Natural killer cell (primary cell): ENCODE data around the gene ST3GAL5. TPM values are rescaled to one million over a fixed set of nuclear protein-coding genes. Genes with fewer than 3 reads are reported as not detected.
A peak's percentile ranks its signal among the peaks of the same experiment; 100 is the strongest.
"Not testable (repeated sequence)": the region's sequence is repeated elsewhere in the genome, so short reads cannot be mapped to it uniquely, and the experiment has no call there.

Experiments used
- ATAC-seq, 3 donors: fragments of 150-1000 bp in 2 of 3; fragments of 200-7000 bp in 1 of 3; cut with Tn5 transposase; 1 replicate in 1 of 3; 2 replicates in 2 of 3; pipeline ENCODE4 v1.10.0; 2021; ENCODE audit warnings: mild to moderate bottlenecking in 2 of 3, moderate library complexity in 2 of 3
- DNase-seq, 2 donors: peaks; one replicate each; pipeline versions ENCODE4 v3.0.0 to v3.0.0-alpha.2; 2013 to 2021; ENCODE audit warnings: mixed read lengths in 1 of 2
- H3K27ac ChIP-seq: one replicate; pipeline ENCODE4 v1.5.1; 2013; ENCODE audit warnings: mild to moderate bottlenecking, low read length
- H3K27me3 ChIP-seq: one replicate; pipeline ENCODE4 v1.6.1; 2013; ENCODE audit warnings: low read length; ENCODE audit not compliant: control insufficient read depth, insufficient read depth
- H3K36me3 ChIP-seq: one replicate; pipeline ENCODE4 v1.6.1; 2013; ENCODE audit warnings: low read length; ENCODE audit not compliant: control insufficient read depth, insufficient read depth
- H3K4me1 ChIP-seq: one replicate; pipeline ENCODE4 v1.6.1; 2013; ENCODE audit warnings: low read length; ENCODE audit not compliant: control insufficient read depth, insufficient read depth
- H3K4me3 ChIP-seq: one replicate; pipeline ENCODE4 v1.5.1; 2013; ENCODE audit warnings: low read length
- H3K9me3 ChIP-seq: one replicate; pipeline ENCODE4 v1.6.1; 2013; ENCODE audit warnings: low read length; ENCODE audit not compliant: control insufficient read depth, insufficient read depth
- H3K27ac Mint-ChIP-seq, 2 donors: one replicate each; pipeline ENCODE4 v1.8.0; 2022; ENCODE audit warnings: mild to moderate bottlenecking in 2 of 2, mixed read lengths in 2 of 2, moderate library complexity in 1 of 2
- H3K27me3 Mint-ChIP-seq, 2 donors: one replicate each; pipeline ENCODE4 v1.8.0; 2022; ENCODE audit warnings: low read depth in 2 of 2, mixed read lengths in 2 of 2
- H3K36me3 Mint-ChIP-seq: one replicate; pipeline ENCODE4 v1.8.0; 2022; ENCODE audit warnings: mixed read lengths
- H3K4me1 Mint-ChIP-seq, 2 donors: one replicate each; pipeline ENCODE4 v1.8.0; 2022; ENCODE audit warnings: mixed read lengths in 2 of 2
- H3K4me3 Mint-ChIP-seq: one replicate; pipeline ENCODE4 v1.8.0; 2022; ENCODE audit warnings: mild to moderate bottlenecking, moderate library complexity, mixed read lengths
- H3K9me3 Mint-ChIP-seq, 2 donors: one replicate each; pipeline ENCODE4 v1.8.0; 2022; ENCODE audit warnings: mixed read lengths in 2 of 2
- CTCF ChIP-seq: fragments of 200-600 bp; IDR thresholded peaks from one replicate; pipeline ENCODE4 v1.8.0; 2022; ENCODE audit warnings: antibody characterized with exemption
- WGBS: methylation state at CpG from one replicate; pipeline ENCODE4 v1.1.7; 2013; ENCODE audit warnings: missing lambda C conversion rate; ENCODE audit not compliant: insufficient coverage; 5-methylcytosine and 5-hydroxymethylcytosine counted together
- intact Hi-C: fragments of 100-400 bp; cut with micrococcal nuclease; formaldehyde crosslinking; loops from one replicate; pipeline ENCODE4 v1.14.2; 2022
- total RNA-seq, 4 donors: library from RNA; stranded (reverse); fragments of 120-200 nt in 1 of 4; gene quantifications; one replicate each; pipeline versions ENCODE4 v1.2.3 to v1.2.4, GENCODE V29; 2013 to 2022

ST3GAL5 gene
- total RNA-seq, 3 donors from 2014 or later (not counting 1 experiment from before 2014, with no cell fraction given), result 54.6 to 72.4 (median 66.1) TPM

DNA sequence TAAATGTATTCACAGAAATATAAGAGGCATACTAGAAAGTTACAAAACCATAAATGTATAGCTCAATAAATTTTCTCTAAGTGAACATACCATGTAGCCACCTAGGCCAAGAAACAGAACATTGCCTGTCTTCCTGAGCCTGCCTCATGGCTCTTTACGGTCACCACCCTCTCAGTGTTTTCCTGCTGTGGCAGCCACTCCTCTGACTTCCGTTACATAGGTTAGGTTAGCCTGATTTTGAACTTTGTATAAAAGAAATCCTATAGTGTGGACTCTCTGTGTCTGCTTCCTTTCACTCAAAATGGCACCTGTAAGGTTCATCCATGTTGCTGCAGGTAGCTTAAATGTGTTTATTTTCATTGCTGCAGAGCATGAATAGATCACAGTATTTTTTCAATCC is 11.6 kb upstream of the ST3GAL5 start:
- peaks cover 15% of the 10 kb centered on the region for H3K4me1 ChIP-seq
- H3K36me3 ChIP-seq, result peaks cover 3% of the 10 kb centered on the region
- H3K27ac ChIP-seq, result no peak overlapping the region
- Mint-ChIP-seq H3K36me3 (no peaks in the 10 kb centered on the region), H3K27me3 (no peaks in the 10 kb centered on the region), H3K27ac (peak overlapping the region; percentile 46 to 62), H3K4me3 (peak overlapping the region; percentile 3), H3K4me1 (peaks cover 14 to 30% of the 10 kb centered on the region in 2 donors), H3K9me3 (no peaks in the 10 kb centered on the region)
- WGBS, result 81% methylated on average over 2 of the region's 2 CpGs
- no peaks in the 10 kb centered on the region for H3K27me3 ChIP-seq
- no peaks in the 10 kb centered on the region for H3K9me3 ChIP-seq
- TF ChIP-seq CTCF, result no peak
- ATAC-seq (peak in 1 of 3 donors; percentile 29), DNase-seq (peak in 1 of 2 donors; percentile 35)
- H3K4me3 ChIP-seq, result no peak overlapping the region
- intact Hi-C loops, result no loop called here

DNA sequence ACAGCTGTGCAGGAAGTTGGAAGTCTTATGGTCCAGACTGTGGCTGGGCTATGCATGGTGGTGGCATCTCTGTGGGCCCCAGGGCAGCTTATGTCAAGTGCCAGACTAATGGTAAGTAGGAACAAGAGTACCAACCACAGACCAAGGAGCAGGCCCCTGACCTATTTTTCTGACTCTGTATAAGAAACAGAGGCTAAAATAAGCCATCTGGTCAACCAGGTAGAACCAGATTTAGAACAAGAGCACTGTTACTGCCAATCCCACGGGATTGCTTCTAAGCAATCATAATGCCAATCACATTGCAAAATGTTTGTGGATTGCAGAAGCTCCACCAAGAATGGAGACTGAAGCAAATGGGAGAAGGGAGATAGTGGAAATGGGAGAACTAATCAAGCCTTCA is 11.1 kb upstream of the ST3GAL5 start:
- peaks cover 15% of the 10 kb centered on the region for H3K4me1 ChIP-seq
- H3K27me3 Mint-ChIP-seq, result no peaks in the 10 kb centered on the region
- H3K4me1 Mint-ChIP-seq, result peaks cover 14 to 30% of the 10 kb centered on the region in 2 donors
- DNase-seq (no peak), ATAC-seq (no peak)
- H3K4me3 Mint-ChIP-seq, result no peak overlapping the region
- H3K4me3 ChIP-seq, result no peak overlapping the region
- 83% methylated on average over 1 of the region's 1 CpG for WGBS
- no peaks in the 10 kb centered on the region for H3K9me3 Mint-ChIP-seq
- H3K27ac ChIP-seq, result no peak overlapping the region
- no peaks in the 10 kb centered on the region for H3K36me3 Mint-ChIP-seq
- H3K36me3 ChIP-seq, result peaks cover 3% of the 10 kb centered on the region
- intact Hi-C loops, result no loop called here
- no peak for TF ChIP-seq CTCF
- no peaks in the 10 kb centered on the region for H3K27me3 ChIP-seq
- no peaks in the 10 kb centered on the region for H3K9me3 ChIP-seq
- H3K27ac Mint-ChIP-seq, result peak overlapping the region; percentile 50 to 62

DNA sequence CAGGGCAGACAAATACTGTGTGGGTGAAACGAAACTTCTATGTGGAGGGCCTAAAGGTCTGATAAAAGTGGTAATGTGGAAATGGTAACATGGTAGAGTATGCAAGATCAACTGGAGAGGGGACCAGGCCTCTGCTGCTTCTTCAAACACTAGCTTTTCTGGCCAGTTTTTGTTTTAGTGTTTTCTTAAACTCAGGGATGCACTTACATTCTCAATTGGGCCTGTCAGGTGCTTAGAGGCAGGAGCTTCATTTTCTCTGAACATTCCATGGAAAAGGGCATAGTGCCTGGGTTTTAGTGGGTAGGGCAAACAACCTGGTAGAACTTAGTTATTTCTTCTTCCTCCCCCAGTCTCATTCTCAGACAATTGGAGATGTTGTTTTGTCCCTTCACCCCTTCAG is 10.5 kb upstream of the ST3GAL5 start:
- H3K36me3 ChIP-seq, result peaks cover 1% of the 10 kb centered on the region
- TF ChIP-seq CTCF, result no peak
- Mint-ChIP-seq H3K27ac (peak overlapping the region; percentile 50 to 62), H3K36me3 (no peaks in the 10 kb centered on the region), H3K9me3 (no peaks in the 10 kb centered on the region), H3K27me3 (no peaks in the 10 kb centered on the region), H3K4me3 (no peak overlapping the region), H3K4me1 (peaks cover 14 to 30% of the 10 kb centered on the region in 2 donors)
- H3K27me3 ChIP-seq, result no peaks in the 10 kb centered on the region
- intact Hi-C loops, result no loop called here
- H3K4me1 ChIP-seq, result peaks cover 15% of the 10 kb centered on the region
- H3K4me3 ChIP-seq, result no peak overlapping the region
- DNase-seq (no peak), ATAC-seq (no peak)
- H3K27ac ChIP-seq, result no peak overlapping the region
- WGBS, result 94% methylated on average over 1 of the region's 1 CpG
- H3K9me3 ChIP-seq, result no peaks in the 10 kb centered on the region

DNA sequence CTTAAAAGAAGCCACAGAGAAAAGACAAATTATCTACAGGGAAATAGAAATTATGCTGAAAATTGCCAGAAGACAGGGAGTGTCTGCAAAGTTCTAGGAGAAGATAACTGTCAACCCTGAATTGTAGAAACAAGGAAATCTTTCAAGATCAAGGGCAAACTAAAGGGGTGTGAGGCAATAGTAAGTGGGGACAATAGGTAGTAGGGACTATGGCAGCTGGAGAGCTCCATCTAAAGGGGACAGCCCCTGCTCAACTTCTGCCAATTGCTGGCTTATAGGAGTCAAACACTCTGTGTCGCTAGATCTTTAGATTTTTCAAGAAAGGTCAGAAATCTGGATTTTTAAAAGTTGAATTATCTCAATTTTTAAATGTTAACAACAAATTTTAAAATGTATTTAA is 10.1 kb upstream of the ST3GAL5 start:
- Histone ChIP-seq H3K4me1 (peaks cover 15% of the 10 kb centered on the region), H3K27ac (no peak overlapping the region), H3K27me3 (no peaks in the 10 kb centered on the region), H3K4me3 (no peak overlapping the region), H3K9me3 (no peaks in the 10 kb centered on the region), H3K36me3 (no peaks in the 10 kb centered on the region)
- ATAC-seq (no peak), DNase-seq (no peak)
- TF ChIP-seq CTCF, result no peak
- H3K27me3 Mint-ChIP-seq, result no peaks in the 10 kb centered on the region
- peak overlapping the region; percentile 2 to 50 for H3K27ac Mint-ChIP-seq
- no peaks in the 10 kb centered on the region for H3K9me3 Mint-ChIP-seq
- H3K36me3 Mint-ChIP-seq, result no peaks in the 10 kb centered on the region
- peaks cover 14 to 31% of the 10 kb centered on the region in 2 donors for H3K4me1 Mint-ChIP-seq
- 100% methylated on average over 1 of the region's 1 CpG for WGBS
- no peak overlapping the region for H3K4me3 Mint-ChIP-seq
- intact Hi-C loops, result no loop called here

- H3K9me3 Mint-ChIP-seq, H3K27me3 ChIP-seq, H3K36me3 ChIP-seq, H3K27ac ChIP-seq, H3K4me3 ChIP-seq, ATAC-seq, H3K4me3 Mint-ChIP-seq, H3K27me3 Mint-ChIP-seq, intact Hi-C loops, H3K36me3 Mint-ChIP-seq, H3K9me3 ChIP-seq, DNase-seq, H3K27ac Mint-ChIP-seq: not testable (repeated sequence)
- H3K4me1 Mint-ChIP-seq, result peaks cover 35 to 45% of the 10 kb centered on the region in 2 donors
- WGBS, result over 99% methylated on average over 6 of the region's 6 CpGs
- H3K4me1 ChIP-seq, result peaks cover 25% of the 10 kb centered on the region
Measured at GRCh38 chr2:85894554-85895278, 5.9 kb upstream of the ST3GAL5 start.
